ENCODE data around the gene FOXP2.

FOXP2 gene

GRCh38 chr7:114414156-114415063 lies at the start of gene FOXP2:
TSS of gene FOXP2 (plus strand) at chr7:114414815. CDS start at chr7:114426512, 11,697 bp downstream.
- Histone ChIP-seq H3K36me3 (ENCODE audit: control insufficient read depth in 2 of 2, insufficient read depth in 1 of 2, low read length in 2 of 2) (no peaks in the 10 kb centered on the region), H3K9me3 (ENCODE audit: control insufficient read depth, insufficient read depth, low read depth, low read length) (no peaks in the 10 kb centered on the region), H3K4me3 (ENCODE audit: low read depth, low read length) (peak within 1 kb of the TSS; percentile 40), H3K27ac (ENCODE audit: extremely low read depth, low read depth, low read length) (peak within 1 kb of the TSS; percentile 90), H3K4me1 (ENCODE audit: control insufficient read depth, insufficient read depth, low read length) (peaks cover 27% of the 10 kb centered on the region)
- CTCF ChIA-PET, result interaction anchor here (0.6 to 2.6 kb wide), 7 partner anchors 11 to 1639 kb away, joined by 3 to 13 read pairs (median 4); no protein-coding TSS in a partner anchor
- POLR2A ChIA-PET, result interaction anchor here (1.5 kb wide), 2 partner anchors 246 to 329 kb away, joined by 3 to 12 read pairs; no protein-coding TSS in a partner anchor
- TF ChIP-seq ZNF2 (tag by site-specific recombination; IDR thresholded peaks at IDR 0.05) (peak; percentile 84), ZNF324 (tag by site-specific recombination; IDR thresholded peaks at IDR 0.05) (peak; percentile 34; the same call in 1 of the 2 replicates), ZNF391 (tag by site-specific recombination; IDR thresholded peaks at IDR 0.05; ENCODE audit: borderline replicate concordance, low read depth) (peak; percentile 74; the same call in 1 of the 2 replicates), ZNF266 (tag by site-specific recombination; IDR thresholded peaks at IDR 0.05; ENCODE audit: low read depth) (no peak), FEZF1 (tag by site-specific recombination; IDR thresholded peaks at IDR 0.05) (peak; percentile 92), ZNF596 (tag by site-specific recombination; IDR thresholded peaks at IDR 0.05) (no peak; the same call in 1 of the 2 replicates), ZNF404 (tag by site-specific recombination; IDR thresholded peaks at IDR 0.05) (no peak), GLIS2 (tag by site-specific recombination; IDR thresholded peaks at IDR 0.05) (no peak), IKZF3 (tag by site-specific recombination; IDR thresholded peaks at IDR 0.05) (no peak), ZSCAN16 (tag by site-specific recombination; IDR thresholded peaks at IDR 0.05) (no peak), GLIS1 (tag by site-specific recombination; IDR thresholded peaks at IDR 0.05) (no peak), ZBTB48 (tag by site-specific recombination; IDR thresholded peaks at IDR 0.05) (peak; percentile 43; the same call in 1 of the 2 replicates), ZNF785 (tag by site-specific recombination; IDR thresholded peaks at IDR 0.05) (no peak), ZNF701 (tag by site-specific recombination; IDR thresholded peaks at IDR 0.05) (no peak), ZNF366 (tag by site-specific recombination; conservative IDR thresholded peaks at IDR 0.05) (peak; percentile 48), ZBTB44 (tag by site-specific recombination; IDR thresholded peaks at IDR 0.05) (peak; percentile 88), ZNF561 (tag by site-specific recombination; IDR thresholded peaks at IDR 0.05; ENCODE audit: borderline replicate concordance) (no peak), ZNF530 (tag by site-specific recombination; IDR thresholded peaks at IDR 0.05; ENCODE audit: low read depth) (no peak), PRDM2 (tag by site-specific recombination; IDR thresholded peaks at IDR 0.05; ENCODE audit: borderline replicate concordance) (no peak), HOXD13 (CRISPR knock-in tag; IDR thresholded peaks at IDR 0.05; ENCODE audit: borderline replicate concordance) (no peak), ZNF513 (tag by site-specific recombination; IDR thresholded peaks at IDR 0.05) (no peak), ZBTB49 (tag by site-specific recombination; IDR thresholded peaks at IDR 0.05; ENCODE audit: low read depth) (no peak), OVOL3 (tag by site-specific recombination; IDR thresholded peaks at IDR 0.05) (no peak), ZNF843 (tag by site-specific recombination; IDR thresholded peaks at IDR 0.05) (no peak; the same call in 1 of the 2 replicates), ZNF16 (tag by site-specific recombination; IDR thresholded peaks at IDR 0.05; ENCODE audit: low read depth) (no peak)

All from HEK293 (cell line).